Type B pancreatic cell (in vitro differentiated cells): ENCODE results near the gene LYST. TPM values are rescaled to one million over a fixed set of nuclear protein-coding genes. Genes with fewer than 3 reads are reported as not detected.

Source experiments
- DNase-seq: peaks from one replicate; pipeline ENCODE4 v3.0.0; 2021; ENCODE audit warnings: mixed read lengths; ENCODE audit not compliant: unreplicated experiment; ENCODE audit errors: extremely low spot score
- H3K27ac Mint-ChIP-seq: 2 replicates; pipeline ENCODE4 v1.8.0; 2021; ENCODE audit warnings: mild to moderate bottlenecking, mixed read lengths
- H3K27me3 Mint-ChIP-seq: 2 replicates; pipeline ENCODE4 v1.8.0; 2021; ENCODE audit warnings: mixed read lengths
- H3K36me3 Mint-ChIP-seq: 2 replicates; pipeline ENCODE4 v1.8.0; 2021; ENCODE audit warnings: mixed read lengths
- H3K4me1 Mint-ChIP-seq: one replicate; pipeline ENCODE4 v1.8.0; 2021; ENCODE audit warnings: mixed read lengths; ENCODE audit not compliant: unreplicated experiment
- H3K4me3 Mint-ChIP-seq: 2 replicates; pipeline ENCODE4 v1.8.0; 2021; ENCODE audit warnings: mild to moderate bottlenecking, mixed read lengths
- H3K9me3 Mint-ChIP-seq: 2 replicates; pipeline ENCODE4 v1.8.0; 2021; ENCODE audit warnings: mixed read lengths
- CTCF ChIP-seq: fragments of 200-600 bp; sonication (generic); conservative IDR thresholded peaks from 2 replicates; pipeline ENCODE4 v1.5.0; 2021; ENCODE audit warnings: antibody characterized with exemption, mild to moderate bottlenecking
- total RNA-seq: library from RNA; stranded (reverse); gene quantifications from 2 replicates; pipeline ENCODE4 v1.2.1, GENCODE V29; 2021; ENCODE audit warnings: low replicate concordance

The LYST gene
- total RNA-seq, 1 donor from 2014 or later = 9.7 TPM

GRCh38 chr1:235874261-235874660 is 7.6 kb upstream of the LYST start:
- DNase-seq = no peak
- Mint-ChIP-seq H3K36me3 (no peaks in the 10 kb centered on the region), H3K9me3 (no peaks in the 10 kb centered on the region), H3K4me1 (no peaks in the 10 kb centered on the region), H3K27ac (no peak overlapping the region), H3K4me3 (no peak overlapping the region), H3K27me3 (peaks cover 8% of the 10 kb centered on the region)
- no peak for TF ChIP-seq CTCF

GRCh38 chr1:235873571-235873970 is 6.9 kb upstream of the LYST start:
- no peak overlapping the region for H3K4me3 Mint-ChIP-seq
- TF ChIP-seq CTCF = no peak
- H3K4me1 Mint-ChIP-seq = no peaks in the 10 kb centered on the region
- no peaks in the 10 kb centered on the region for H3K9me3 Mint-ChIP-seq
- no peak overlapping the region for H3K27ac Mint-ChIP-seq
- no peaks in the 10 kb centered on the region for H3K36me3 Mint-ChIP-seq
- peaks cover 8% of the 10 kb centered on the region for H3K27me3 Mint-ChIP-seq
- DNase-seq = no peak

- H3K36me3 Mint-ChIP-seq = no peaks in the 10 kb centered on the region
- no peaks in the 10 kb centered on the region for H3K4me1 Mint-ChIP-seq
- peaks cover 8% of the 10 kb centered on the region for H3K27me3 Mint-ChIP-seq
- DNase-seq = no peak
- no peak overlapping the region for H3K4me3 Mint-ChIP-seq
- no peak for TF ChIP-seq CTCF
- H3K9me3 Mint-ChIP-seq = no peaks in the 10 kb centered on the region
- H3K27ac Mint-ChIP-seq = no peak overlapping the region
Measured at GRCh38 chr1:235873045-235873444, 6.3 kb upstream of the LYST start.

- no peak for TF ChIP-seq CTCF
- Mint-ChIP-seq H3K36me3 (no peaks in the 10 kb centered on the region), H3K27me3 (peaks cover 8% of the 10 kb centered on the region), H3K9me3 (no peaks in the 10 kb centered on the region), H3K4me1 (no peaks in the 10 kb centered on the region), H3K4me3 (no peak overlapping the region), H3K27ac (no peak overlapping the region)
- no peak for DNase-seq
Measured at GRCh38 chr1:235872270-235872669, 5.6 kb upstream of the LYST start.

- Mint-ChIP-seq H3K9me3 (no peaks in the 10 kb centered on the region), H3K4me3 (peak overlapping the region; percentile 98), H3K4me1 (peaks cover 11% of the 10 kb centered on the region), H3K36me3 (no peaks in the 10 kb centered on the region), H3K27me3 (peaks cover 15% of the 10 kb centered on the region), H3K27ac (no peak overlapping the region)
- TF ChIP-seq CTCF = no peak
- no peak for DNase-seq
Measured at GRCh38 chr1:235867903-235868469, 1.3 kb upstream of the LYST start.
